ENCODE measurements around the gene GUSB. TPM values are rescaled to one million over a fixed set of nuclear protein-coding genes. Genes with fewer than 3 reads are reported as not detected.
A peak's percentile ranks its signal among the peaks of the same experiment; 100 is the strongest.

Gene GUSB
- total RNA-seq, 6 experiments from 2014 or later: 17.5 to 29.1 (median 27.4) TPM

DNA sequence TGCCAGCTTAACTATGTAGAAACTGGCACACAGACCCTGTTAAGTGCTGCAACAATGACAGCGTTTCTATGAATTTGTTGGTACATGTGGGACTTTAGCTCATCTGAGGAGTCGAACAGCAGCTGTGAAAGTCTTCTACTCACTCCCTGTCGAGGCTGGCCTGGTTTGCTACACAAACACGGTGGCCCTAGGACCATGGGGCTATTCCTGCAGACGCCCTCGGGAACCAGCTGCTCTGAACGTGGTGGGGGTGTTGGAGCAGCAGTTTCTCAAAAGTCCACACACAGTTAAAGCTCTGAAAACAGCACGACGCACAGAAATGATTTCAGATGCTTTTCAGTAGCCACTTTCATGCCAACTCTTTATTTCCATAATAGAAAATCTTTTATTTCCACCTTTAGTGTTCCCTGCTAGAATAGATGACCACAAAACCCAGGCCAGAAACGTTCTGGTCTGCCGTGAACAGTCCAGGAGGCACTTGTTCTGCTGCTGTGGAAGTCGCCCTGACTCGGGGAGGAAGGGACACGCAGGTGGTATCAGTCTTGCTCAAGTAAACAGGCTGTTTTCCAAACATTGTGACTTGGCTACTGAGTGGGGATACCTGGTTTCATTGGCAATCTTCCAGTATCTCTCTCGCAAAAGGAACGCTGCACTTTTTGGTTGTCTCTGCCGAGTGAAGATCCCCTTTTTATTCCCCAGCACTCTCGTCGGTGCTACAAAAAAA is 21.5 kb downstream of the GUSB start:
- Mint-ChIP-seq H3K36me3 (ENCODE audit: low read depth) (peaks cover 26% of the 10 kb centered on the region), H3K4me3 (no peak overlapping the region), H3K27me3 (ENCODE audit: insufficient read depth) (no peaks in the 10 kb centered on the region; the same call in 1 of the 2 replicates), H3K9me3 (no peaks in the 10 kb centered on the region), H3K4me1 (ENCODE audit: low read depth) (no peaks in the 10 kb centered on the region), H3K27ac (no peak overlapping the region)
- TF ChIP-seq CTCF (IDR thresholded peaks at IDR 0.05): no peak
- no peak for DNase-seq

DNA sequence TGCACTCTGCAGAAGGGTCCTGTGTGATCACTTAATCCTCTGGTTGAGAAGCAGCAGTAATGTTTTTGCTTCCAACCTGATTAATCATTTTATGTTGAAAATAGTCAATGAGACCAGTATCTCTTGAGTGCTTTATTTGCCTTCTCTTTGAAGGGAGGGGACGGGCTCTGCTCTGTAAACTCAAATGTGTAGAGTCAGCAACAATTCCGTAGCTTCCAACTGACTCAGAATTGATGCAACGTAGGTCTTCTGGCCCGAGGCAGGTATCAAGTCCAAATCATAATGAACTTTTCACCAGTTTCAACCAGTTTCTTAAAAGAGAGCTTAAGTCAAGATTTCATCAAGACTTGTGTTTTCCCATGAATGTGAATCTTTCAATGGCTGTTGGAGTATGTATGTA is 26.3 kb downstream of the GUSB start:
- no peaks in the 10 kb centered on the region for H3K9me3 Mint-ChIP-seq
- DNase-seq: no peak
- peaks cover 15% of the 10 kb centered on the region for H3K36me3 Mint-ChIP-seq (ENCODE audit: low read depth)
- H3K4me1 Mint-ChIP-seq (ENCODE audit: low read depth): no peaks in the 10 kb centered on the region
- H3K4me3 Mint-ChIP-seq: no peak overlapping the region
- no peak overlapping the region for H3K27ac Mint-ChIP-seq
- TF ChIP-seq CTCF (IDR thresholded peaks at IDR 0.05): no peak
- no peaks in the 10 kb centered on the region; the same call in 1 of the 2 replicates for H3K27me3 Mint-ChIP-seq (ENCODE audit: insufficient read depth)

DNA sequence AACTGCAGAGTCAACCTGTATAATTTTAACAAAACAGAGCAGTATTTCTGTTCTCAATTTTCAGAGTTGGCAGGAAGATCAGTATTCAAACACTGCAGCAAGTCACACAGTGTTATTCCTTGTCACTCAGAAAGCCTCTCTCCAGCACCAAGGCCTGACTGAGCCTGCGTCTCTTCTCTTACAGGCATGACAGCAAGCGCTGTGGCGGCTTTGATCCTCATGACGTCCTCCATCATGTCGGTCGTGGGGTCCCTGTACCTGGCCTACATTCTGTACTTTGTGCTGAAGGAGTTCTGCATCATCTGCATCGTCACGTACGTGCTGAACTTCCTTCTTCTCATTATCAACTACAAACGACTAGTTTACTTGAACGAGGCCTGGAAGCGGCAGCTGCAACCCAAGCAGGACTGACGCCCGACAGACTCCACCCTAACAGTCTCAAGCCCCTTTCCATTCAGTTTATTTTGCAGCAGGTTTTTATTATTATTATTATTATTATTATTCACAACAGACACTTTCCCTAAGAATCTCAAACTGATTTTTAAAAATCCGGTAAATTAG is 28.0 kb downstream of the GUSB start:
- peaks cover 9% of the 10 kb centered on the region; the same call in 1 of the 2 replicates for H3K36me3 Mint-ChIP-seq (ENCODE audit: low read depth)

GRCh38 chr7:65953001-65953720 is 28.9 kb downstream of the GUSB start:
- H3K27ac Mint-ChIP-seq: no peak overlapping the region
- H3K4me3 Mint-ChIP-seq: no peak overlapping the region
- no peak for DNase-seq
- peaks cover 9% of the 10 kb centered on the region; the same call in 1 of the 2 replicates for H3K36me3 Mint-ChIP-seq (ENCODE audit: low read depth)
- H3K4me1 Mint-ChIP-seq (ENCODE audit: low read depth): no peaks in the 10 kb centered on the region
- H3K9me3 Mint-ChIP-seq: no peaks in the 10 kb centered on the region
- H3K27me3 Mint-ChIP-seq (ENCODE audit: insufficient read depth): no peaks in the 10 kb centered on the region
- 0 out of 2 replicates have a peak, but pooled peaks have one; percentile 12 for TF ChIP-seq CTCF (IDR thresholded peaks at IDR 0.05)

More for the DNA sequence above, 28.0 kb downstream of the GUSB start:
- Mint-ChIP-seq H3K4me1 (ENCODE audit: low read depth) (no peaks in the 10 kb centered on the region), H3K4me3 (no peak overlapping the region), H3K27me3 (ENCODE audit: insufficient read depth) (no peaks in the 10 kb centered on the region), H3K9me3 (no peaks in the 10 kb centered on the region), H3K27ac (no peak overlapping the region)
- no peak for TF ChIP-seq CTCF (IDR thresholded peaks at IDR 0.05)
- no peak for DNase-seq

DNA sequence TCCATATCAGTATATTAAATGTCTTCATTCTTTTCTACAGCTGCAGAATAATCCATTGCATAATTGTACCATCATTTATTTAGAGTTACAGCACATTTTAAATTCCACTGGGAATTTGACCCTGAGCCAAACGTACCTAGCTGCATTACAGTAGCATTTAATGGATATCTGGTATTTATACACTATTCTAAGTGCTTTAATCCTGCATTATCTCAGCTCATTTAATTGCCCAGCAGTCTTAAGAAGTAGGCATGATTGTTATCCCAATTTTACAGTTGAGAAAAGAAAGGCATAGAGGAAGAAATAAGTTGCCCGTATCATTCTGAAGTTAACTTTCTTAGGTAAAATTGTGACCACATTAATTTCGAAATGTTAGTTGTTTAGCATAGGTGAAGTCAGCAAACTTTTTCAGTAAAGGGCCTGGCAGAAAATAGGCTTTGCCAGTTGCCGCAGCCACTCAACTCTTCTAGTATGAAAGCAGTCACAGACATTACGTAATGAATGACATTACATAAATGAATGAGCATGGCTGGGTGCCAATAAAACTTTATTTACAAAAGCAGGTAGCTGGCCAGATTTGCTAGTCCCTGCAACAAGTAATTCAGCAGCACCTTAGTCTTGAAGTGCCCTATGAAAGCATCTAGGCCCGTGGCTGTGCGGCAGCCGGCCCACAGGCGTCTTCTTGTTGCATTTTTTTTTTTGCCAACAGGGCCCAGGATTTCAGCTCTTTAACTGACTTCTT is 30.0 kb downstream of the GUSB start:
- DNase-seq: no peak
- Mint-ChIP-seq H3K36me3 (ENCODE audit: low read depth) (peaks cover 9% of the 10 kb centered on the region; the same call in 1 of the 2 replicates), H3K4me1 (ENCODE audit: low read depth) (peaks cover 3% of the 10 kb centered on the region), H3K9me3 (no peaks in the 10 kb centered on the region), H3K27ac (no peak overlapping the region), H3K27me3 (ENCODE audit: insufficient read depth) (no peaks in the 10 kb centered on the region), H3K4me3 (no peak overlapping the region)
- TF ChIP-seq CTCF (IDR thresholded peaks at IDR 0.05): no peak
